NOMO-1 treated with DMSO at 0.1 percent for 48 hours (cell line): ENCODE data around the gene NCCRP1.

ENCODE experiments used
- DNase-seq: peaks from one replicate; lab custom pipeline; 2025; ENCODE audit not compliant: unreplicated experiment; lab: John Stamatoyannopoulos, UW

The NCCRP1 gene, protein sequence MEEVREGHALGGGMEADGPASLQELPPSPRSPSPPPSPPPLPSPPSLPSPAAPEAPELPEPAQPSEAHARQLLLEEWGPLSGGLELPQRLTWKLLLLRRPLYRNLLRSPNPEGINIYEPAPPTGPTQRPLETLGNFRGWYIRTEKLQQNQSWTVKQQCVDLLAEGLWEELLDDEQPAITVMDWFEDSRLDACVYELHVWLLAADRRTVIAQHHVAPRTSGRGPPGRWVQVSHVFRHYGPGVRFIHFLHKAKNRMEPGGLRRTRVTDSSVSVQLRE

DNA sequence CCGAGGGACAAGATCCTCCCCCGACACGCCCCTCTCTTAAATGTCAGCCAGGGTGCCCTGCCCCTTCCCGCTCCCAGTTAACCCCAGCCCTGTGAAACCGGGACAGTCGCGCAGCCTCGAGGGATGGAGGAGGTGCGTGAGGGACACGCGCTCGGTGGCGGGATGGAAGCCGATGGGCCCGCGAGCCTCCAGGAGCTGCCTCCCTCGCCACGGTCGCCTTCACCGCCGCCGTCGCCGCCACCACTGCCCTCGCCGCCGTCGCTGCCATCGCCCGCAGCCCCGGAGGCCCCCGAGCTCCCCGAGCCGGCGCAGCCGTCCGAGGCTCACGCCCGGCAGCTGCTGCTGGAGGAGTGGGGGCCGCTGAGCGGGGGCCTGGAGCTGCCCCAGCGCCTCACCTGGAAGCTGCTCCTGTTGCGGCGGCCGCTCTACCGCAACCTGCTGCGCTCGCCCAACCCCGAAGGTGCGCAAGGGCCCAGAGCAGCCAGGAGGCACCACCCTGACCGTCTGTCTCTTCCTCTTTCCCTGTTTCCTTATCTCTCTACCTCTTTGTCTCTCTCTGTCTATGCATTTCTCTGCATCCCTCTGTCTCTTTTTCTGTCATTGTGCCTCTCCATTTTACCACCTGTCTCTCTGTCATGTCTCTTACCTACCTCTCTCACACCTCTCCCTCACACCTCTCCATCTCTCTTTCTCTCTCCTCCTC, at the start of gene NCCRP1:
TSS of gene NCCRP1 (plus strand) at position 105 of the 703 bp plus-strand sequence. CDS start at position 124, 19 bp downstream.
- no peak for DNase-seq

DNA sequence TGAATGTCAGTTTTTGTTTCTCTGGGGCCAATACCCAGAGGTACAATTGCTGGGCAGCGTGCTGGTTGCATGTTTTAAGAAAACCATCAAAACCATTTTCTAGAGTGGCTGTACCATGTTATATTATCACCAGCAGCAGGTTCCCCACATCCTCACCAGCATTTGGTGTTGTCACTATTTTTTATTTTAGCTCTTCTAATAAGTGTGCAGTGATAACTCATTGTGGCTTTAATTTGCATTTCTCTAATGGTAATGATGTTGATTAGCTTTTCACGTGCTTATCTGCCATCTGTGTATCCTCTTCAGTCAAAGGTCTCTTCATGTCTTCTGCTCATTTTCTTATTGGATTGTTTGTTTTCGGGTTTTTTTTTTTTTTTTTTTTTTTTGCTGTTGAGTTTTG, 49.3 kb upstream of the NCCRP1 start:
- DNase-seq: no peak

DNA sequence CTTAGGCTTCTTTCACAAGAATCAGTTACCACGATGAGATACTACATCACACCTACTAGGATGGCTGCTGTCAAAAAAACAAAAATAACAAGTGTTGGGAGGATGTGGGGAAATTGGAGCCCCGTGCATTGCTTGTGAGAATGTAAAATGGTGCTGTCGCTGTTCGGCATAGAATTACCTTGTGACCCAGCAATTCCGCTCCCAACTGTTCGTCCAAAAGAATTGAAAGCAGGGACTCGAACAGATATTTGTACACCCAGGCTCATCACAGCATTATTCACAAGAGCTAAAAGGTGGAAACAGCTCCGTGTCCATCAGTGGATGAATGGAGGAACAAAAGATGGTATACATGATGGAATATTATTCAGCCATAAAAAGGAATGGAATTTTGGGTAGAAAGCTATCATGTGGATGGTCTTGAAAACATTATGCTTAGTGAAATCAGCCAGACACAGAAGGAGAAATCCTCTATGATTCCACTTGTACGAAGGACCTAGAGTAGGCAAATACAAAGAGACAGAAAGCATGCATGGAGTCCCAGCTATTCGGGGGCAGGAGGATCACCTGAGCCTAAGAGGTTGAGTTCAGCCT, 47.7 kb upstream of the NCCRP1 start:
- no peak for DNase-seq

DNA sequence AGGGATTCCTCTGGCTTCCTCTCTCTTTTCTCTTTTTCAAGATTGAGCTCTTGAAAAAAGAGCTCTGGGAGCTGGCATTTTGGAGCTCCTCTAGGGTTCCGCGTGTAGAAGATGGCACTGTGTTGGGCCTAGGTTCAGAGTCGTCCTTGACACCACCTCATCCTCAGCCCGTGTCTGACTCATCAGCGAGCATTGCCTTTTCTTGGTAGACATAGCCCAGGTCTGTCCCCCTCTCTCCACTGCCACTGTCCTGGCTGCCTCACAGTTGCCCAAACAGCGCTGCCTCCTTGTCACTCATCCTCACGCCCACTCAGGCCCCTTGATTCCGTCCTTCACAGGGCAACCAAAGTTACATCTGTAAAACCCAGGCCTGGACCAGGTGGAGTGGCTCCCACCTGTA, 46.5 kb upstream of the NCCRP1 start:
- no peak for DNase-seq

DNA sequence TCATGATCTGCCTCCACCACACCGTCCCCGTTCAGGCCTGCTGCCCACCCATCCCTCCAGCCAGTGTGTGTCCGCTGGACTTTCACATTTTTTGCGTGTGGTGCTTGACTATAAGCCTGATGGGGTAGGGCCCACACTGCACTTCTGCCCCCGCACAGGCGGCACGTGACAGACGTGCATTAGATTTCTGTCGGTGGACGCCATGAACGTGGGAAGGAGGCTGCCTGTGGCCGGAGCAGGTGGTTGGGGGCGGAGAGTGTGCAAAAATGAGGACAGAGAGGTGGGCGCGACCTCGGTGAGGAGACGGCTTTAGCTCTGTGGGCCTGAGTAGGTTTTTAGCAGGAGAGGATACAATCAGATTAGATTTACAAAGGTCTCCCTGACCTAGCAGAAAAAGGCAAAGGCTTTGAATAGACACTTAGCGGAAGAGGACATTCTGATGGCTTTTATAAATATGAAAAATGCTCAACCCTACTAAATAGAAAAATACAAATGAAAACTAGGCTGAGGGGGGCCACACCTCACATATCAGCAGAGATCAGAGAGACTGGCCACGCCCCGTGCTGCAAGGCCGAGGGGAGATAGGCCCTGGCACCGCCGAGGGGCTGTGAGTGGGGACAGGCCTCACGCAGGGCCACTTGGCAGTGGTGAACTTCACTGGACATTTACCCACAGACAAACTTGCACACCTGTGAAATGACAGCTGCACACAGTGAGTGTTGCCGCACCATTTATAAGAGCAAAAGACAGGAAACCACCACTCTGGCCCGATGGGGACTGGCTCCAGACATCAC, 45.8 kb upstream of the NCCRP1 start:
- no peak for DNase-seq

DNA sequence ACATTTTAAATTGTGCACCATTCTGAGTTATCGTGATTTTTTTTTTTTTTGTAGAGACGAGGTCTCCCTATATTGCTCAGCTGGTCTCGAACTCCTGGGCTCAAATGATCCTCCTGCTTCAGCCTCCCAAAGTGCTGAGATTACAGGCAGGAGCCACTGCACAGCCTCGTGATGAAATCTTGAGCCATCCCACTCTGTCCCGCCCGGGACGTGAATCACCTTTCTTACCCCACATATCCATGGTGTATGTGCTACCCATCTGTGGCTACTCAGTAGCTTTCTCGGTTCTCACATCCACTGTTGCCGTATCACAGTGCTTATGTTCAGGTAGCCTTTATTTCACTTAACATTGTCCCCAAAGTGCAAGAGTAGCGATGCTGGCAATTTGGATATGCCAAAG, 44.7 kb upstream of the NCCRP1 start:
- no peak for DNase-seq

DNA sequence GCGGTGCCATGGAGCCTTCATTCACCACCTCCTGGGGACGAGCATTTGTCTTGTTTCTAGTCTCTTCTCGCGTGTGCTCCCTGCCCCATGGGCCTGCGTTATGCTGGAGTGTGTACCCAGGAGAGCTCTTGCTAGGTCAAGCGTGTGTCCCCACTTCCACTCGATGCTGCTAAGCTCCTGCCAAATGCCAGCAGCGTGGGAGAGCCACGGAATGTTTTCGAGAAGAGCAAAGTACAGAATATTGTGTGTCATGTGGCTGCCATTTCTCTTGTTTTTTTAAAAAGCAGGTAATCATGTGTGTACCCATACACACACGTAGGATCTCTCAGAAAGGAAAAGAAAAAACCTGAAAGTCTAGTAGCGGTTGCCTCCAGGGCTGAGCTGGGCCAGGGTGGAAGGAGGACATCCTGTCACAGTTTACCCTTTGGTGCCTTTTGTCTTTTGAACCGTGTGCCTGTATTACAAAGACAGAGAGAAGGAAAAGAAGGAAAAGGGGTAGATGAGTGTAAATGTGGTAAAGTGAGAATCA, 42.6 kb upstream of the NCCRP1 start:
- no peak for DNase-seq

DNA sequence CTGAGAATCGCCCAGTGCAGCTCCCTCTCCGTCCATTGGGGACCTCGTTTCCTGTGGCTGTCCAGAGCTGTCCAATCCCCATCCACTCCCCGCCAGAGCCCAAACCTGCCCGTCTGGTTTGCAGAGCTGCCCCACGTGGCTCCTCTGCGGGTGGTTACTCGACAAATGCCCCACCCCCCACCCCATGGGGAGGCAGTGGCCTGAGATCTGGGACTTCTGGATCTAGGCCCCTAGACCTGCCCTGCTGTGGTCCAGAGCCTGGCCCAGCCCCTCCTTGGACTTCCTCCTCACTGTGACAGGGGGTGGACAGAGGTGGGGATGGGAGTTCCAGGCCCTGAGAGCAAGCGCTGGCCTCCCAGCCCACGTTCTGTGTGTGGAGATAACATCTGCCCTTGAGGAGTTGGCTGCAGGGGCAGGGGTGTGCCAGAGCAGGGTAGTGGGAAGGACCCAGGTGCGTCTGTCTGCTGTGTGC, 42.1 kb upstream of the NCCRP1 start:
- no peak for DNase-seq

DNA sequence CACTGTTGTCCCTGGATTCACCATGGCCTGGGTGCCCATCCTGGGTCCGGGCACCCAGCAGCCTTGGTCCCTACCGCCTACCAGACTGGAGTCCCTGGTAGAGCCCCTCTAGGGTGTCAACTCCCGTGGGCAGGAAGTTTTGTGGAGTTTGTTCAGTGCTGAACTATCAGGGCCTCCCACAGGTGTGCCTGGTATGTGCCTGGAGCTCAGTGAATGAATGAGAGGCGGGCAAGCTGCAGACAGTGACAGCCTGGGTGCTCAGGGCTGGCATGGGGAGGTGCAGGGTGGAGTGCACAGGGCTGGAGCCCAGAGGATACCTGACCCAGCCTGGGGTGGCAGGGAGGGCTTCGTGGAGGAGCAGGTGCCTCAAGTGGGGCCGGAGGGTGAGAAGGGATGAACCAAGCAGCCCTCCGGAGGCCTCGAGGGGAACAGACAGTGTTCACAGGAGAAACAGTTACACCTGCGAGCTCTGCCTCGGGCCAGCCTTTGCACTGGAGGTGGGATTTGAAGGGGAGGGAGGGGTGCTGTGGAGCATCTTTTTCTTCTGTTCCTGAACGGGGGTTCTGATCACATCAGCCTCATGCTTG, 41.6 kb upstream of the NCCRP1 start:
- DNase-seq: no peak

DNA sequence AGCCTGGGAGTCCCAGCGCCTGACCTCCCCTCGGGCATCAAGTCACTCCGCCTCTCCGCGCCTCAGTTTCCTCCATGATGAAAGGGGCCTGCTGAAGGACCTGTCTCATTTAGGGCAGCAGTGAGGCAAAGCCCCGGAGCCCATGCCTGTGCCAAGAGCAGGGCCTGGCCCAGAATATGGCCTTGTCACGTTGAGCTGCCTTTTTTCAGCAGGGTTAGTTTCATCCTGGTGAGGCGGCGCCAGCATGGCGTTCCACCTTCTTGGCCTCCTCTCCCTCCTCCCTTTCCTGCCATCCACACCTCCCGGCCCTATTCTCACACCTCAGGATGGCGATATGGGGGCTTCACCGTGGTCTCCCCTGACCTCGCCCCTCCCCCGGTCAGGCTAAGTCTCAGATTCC, 41.0 kb upstream of the NCCRP1 start:
- DNase-seq: no peak

DNA sequence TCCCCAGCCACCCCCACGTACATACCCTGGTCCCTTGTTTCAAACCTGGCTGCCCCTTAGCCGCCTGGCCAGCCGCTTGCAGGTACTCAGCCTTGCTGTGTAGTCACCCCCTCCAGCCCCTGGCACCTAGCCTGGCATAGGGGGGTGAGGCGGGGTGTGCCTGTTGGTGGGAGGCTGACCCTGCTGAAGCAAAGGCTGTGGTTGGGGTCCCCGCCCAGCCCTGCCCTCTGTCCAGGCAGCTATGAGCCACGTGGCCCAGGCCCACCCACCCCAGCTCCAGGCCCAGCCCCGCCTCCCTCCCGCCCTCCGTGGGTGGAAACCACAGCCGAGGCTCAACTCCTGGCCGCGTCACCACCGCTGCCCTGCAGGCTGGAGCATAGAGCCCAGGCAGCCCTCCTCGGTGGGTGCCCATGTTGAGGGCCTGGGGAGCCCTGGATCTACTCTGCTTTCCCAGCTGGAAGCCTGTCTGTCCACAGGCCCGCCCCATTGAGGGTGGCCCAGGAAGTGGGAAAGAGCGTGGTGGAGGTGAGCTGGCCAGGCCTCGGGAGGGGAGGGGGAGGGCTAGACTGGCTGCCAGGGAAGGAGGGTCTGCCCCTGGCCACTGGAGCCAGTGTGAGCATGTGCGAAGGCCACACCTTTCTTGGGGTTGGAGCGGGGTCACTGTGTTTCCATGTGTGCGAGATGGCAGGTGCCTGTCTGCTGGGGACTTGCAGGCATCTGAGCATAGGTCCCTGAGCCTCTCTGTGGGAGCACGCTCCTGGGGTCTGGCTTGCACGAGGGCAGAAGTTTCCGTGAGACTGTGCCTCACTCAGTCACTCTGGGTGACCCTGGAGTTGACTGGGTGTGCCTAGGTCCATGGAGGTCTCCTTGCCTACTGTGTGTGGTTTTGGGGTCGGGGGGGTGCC, 40.2 kb upstream of the NCCRP1 start:
- DNase-seq: no peak

DNA sequence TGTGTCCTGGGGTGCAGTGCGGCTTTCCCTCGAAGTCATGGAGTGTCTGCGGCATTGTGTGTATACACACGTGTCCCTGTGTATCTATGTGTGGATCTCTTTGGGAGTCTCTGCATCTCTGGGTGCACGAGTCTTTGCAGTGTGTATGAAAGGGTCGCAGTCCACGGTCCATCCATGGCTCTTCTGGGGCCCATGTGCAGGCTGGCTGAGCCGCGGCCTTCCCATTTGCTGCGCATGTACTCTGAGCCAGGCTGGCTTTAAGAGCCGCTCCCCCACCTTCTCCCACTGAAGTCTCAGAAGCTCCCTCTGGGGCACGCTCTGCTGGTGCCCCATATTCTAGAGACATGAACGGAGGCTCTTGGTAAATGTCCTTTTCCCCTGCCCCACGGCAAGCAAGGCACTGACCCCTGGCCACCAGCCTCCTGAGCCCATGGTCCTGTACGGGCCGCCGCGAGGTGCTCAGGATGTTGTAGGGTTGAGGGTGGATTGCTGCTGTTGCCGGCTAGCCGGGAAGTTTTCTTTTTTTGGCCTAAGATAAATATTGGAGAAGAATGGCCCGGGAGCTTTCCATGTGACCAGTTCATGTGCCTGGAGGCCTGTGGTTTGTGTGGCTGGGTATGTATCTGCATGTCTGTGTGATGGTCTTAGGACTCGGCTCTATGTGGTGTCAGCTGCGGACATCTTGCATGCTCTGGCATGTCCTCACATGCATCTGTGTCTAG, 39.3 kb upstream of the NCCRP1 start:
- DNase-seq: no peak

DNA sequence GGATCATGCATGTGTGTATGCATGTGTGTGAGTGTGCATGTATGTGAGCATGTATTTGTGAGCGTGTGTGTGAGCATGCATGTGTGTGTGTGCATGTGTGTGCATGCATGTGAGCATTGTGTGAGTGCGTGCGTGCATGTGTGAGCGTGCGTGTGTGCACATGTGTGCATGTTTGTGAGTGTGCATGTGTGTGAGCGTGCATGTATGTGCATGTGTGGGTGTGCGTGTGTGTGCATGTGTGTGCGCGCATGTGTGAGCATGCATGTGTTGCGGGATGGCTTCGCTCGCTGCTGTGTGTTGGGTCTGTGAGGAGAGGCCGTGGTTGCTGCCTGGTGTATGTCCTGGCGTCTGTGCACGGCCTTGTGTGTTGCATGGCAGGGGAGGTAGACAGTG, 38.8 kb upstream of the NCCRP1 start:
- DNase-seq: no peak

DNA sequence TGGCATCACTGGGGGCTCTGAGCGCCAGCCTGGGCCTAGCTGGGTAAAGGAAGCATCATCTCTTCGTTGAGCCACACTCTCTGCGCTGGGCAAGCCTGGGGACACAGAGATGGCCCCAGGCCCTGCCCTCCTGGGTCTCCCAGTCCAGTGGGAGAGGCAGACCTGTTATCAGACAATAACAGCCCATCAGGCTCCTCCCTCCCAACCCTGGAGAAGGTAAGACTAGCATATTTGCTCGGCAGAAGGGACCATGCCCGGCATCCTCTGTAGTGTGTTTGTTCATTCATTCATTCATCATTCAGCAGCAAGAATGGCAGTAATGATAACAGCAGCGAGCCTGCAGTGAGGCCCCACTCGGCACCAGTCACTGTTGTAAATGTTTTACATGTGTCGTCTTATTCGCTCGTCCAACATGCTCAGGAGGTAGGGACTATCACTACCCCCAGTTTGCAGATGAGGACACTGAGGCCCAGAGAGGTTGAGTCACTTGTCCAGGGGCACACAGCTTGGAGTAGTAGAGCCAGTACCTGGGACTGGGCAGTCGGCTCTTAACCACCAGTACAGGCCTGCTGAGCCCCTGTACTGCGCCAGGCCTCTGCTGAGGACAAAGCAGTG, 38.0 kb upstream of the NCCRP1 start:
- no peak for DNase-seq

DNA sequence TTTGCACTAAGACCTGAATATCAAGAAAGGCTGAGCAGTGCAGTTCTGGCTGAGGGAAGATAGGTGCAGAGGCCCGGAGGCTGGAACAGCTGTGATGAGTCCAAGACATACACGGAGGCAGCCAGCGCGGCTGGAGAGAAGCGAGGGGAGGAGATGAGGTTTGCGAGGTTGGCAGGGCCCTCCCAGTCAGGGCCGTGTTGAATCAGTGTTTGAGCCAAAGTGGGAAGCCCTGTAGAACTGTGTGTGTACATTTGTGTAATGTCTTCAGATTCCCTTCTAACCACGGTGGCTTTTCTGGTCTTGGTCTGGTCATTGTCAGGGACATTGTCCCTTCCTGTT, 36.3 kb upstream of the NCCRP1 start:
- no peak for DNase-seq

DNA sequence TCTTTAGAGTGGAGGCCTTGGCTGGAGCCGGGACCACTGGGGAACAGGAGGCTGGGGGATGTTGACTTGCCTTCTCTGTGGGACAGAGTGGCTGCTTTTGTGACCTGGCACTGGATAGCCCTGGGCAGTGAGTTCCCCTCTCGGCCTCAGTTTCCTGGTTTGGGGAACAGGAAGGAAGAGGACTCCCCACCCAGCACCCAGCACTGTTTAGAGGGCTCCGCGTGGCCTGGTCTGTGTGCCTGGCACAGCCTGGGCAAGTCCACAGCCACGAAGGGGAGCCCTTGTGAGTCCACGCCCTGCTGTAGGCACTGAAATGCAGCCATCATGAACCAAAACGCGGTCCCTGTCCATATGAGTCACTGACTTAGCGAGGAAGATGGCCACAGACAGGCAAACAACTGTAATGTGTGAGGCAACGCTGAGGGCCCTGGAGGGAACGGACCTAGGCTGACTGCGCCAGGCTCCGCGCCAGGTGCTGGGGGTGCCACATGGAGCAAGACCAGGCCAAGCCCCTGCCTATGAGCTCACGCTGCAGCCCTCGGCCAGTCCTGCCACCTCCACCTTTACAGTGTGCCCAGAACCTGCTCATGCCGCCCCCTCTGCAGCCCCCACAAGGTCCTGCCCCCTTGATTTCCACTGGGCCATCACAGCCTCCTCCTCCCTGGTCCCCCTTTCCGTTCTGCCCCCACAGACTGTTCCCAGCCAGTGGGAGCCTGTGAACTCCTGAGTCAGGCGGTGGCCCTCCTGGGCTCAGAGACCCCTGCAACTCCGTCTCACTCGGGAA, 35.7 kb upstream of the NCCRP1 start:
- no peak for DNase-seq

DNA sequence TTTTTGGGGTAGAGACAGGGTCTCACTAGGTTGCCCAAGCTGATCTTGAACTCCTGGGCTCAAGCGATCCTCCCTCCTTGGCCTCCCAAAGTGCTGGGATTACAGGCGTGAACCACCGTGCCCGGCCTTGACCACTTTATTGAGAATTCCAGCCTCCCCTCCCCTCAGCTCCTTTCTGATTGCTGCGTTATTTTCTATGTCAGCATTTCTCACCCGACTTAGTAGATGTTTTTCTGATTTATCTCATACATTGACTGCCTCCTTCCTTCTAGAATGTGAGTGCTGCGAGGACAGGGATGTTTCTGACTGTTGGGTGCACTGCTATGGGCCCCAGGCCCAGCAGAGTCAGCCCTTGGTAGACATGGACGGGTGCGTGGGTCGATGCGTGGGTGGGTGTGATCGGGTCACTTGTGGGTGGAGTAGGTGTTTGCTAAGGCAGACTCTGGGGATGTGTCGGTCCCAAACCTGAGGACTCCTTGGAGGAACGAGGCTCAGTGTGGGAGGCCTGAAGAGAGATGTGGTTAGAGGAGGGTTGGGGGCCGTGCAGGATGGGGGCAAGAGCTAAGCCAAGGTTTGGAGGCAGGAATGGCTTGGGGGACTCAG, 34.2 kb upstream of the NCCRP1 start:
- DNase-seq: no peak

DNA sequence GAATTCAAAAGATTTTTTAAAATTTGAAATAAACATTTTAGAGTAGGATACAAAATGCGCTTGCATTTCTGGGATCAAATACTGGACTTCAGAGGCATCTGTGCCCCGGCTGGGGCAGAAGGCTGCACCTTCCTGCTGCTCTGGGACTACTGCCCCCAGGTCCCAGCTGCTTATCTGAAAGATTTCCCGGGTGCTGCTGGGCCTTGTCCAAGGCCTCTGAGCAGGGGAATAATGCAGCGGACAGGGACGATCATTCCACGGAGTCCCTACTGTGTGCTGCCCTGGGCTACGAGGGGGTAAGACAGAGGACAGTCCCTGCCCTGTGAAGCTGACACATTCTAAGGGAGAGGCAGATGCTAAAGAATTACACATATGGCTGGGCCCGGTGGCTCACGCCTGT, 33.1 kb upstream of the NCCRP1 start:
- DNase-seq: no peak
